Kidney (tissue), 14 donors: ENCODE measurements around the gene RAD18. TPM values are rescaled to one million over a fixed set of nuclear protein-coding genes. Genes with fewer than 3 reads are reported as not detected.

Source experiments
- DNase-seq, 5 donors: peaks; one replicate each; pipeline ENCODE4 v3.0.0-alpha.2; 2013 to 2020
- FAIRE-seq: peaks from 2 replicates; lab custom pipeline; 2012; peaks lifted over from hg19 to GRCh38; lab: Jason Lieb, UNC
- H3K27ac ChIP-seq, 2 donors: one replicate each; pipeline ENCODE4 v1.7.0; 2013; ENCODE audit warnings: low read depth in 2 of 2, low read length in 2 of 2, inconsistent platforms in 1 of 2
- H3K27me3 ChIP-seq: one replicate; pipeline ENCODE4 v1.7.1; 2013; ENCODE audit warnings: low read length, inconsistent platforms; ENCODE audit not compliant: control insufficient read depth, insufficient read depth
- H3K36me3 ChIP-seq, 3 donors: one replicate each; pipeline versions ENCODE4 v1.7.0 to v1.7.1; 2013; ENCODE audit warnings: low read length in 3 of 3, control low read depth in 1 of 3, inconsistent platforms in 1 of 3; ENCODE audit not compliant: insufficient read depth in 3 of 3, control insufficient read depth in 2 of 3
- H3K4me1 ChIP-seq, 3 donors: one replicate each; pipeline versions ENCODE4 v1.7.0 to v1.7.1; 2013; ENCODE audit warnings: low read length in 3 of 3, inconsistent platforms in 1 of 3, low read depth in 1 of 3; ENCODE audit not compliant: control insufficient read depth in 2 of 3, insufficient read depth in 2 of 3
- H3K4me3 ChIP-seq, 3 donors: one replicate each; pipeline versions ENCODE4 v1.7.0 to v1.8.1; 2013; ENCODE audit warnings: low read length in 3 of 3, control low read depth in 1 of 3, inconsistent platforms in 1 of 3
- H3K9ac ChIP-seq, 3 donors: one replicate each; pipeline versions ENCODE4 v1.7.0 to v1.7.1; 2013; ENCODE audit warnings: low read length in 3 of 3, control low read depth in 1 of 3, inconsistent platforms in 1 of 3
- H3K9me3 ChIP-seq, 3 donors: one replicate each; pipeline versions ENCODE4 v1.7.0 to v1.7.1; 2013; ENCODE audit warnings: low read length in 3 of 3, control low read depth in 1 of 3, inconsistent platforms in 1 of 3; ENCODE audit not compliant: control insufficient read depth in 2 of 3, insufficient read depth in 1 of 3
- CTCF ChIP-seq: IDR thresholded peaks from 3 replicates; pipeline ENCODE4 v1.5.1; 2012; ENCODE audit warnings: mild to moderate bottlenecking, moderate library complexity, borderline replicate concordance; ENCODE audit not compliant: insufficient read depth; ENCODE audit errors: extremely low read depth
- intact Hi-C: fragments of 100-400 bp; cut with DNase I; formaldehyde crosslinking; loops from one replicate; pipeline ENCODE4 v1.11.1; 2022
- polyA plus RNA-seq: library from polyadenylated mRNA; stranded (reverse); fragments of 350-450 nt; fragmentation: Illumina TruSeq; extraction: RNeasy Lipid Tissue Mini Kit (QIAGEN cat#74804); gene quantifications from one replicate; pipeline ENCODE4 v1.2.3, GENCODE V29; 2014; ENCODE audit warnings: low read depth, low replicate concordance; ENCODE audit not compliant: insufficient read depth
- total RNA-seq: library from RNA; stranded (reverse); fragmentation: NEBNext Ultra II Directional; extraction: Animal tissue kit (Norgen Biotek cat#: 25700); gene quantifications from one replicate; pipeline ENCODE4 v1.2.1, GENCODE V29; 2021
- donor health status: control.
- donor health status: control.
- donor health status: control.
- donor health status: control.
- donor health status: control.
- donor health status: DM: yes; HTN: yes; CAD: no.
- donor health status: Normal renal cell carcinoma (clear cell type).

RAD18 gene
- total and polyA plus RNA-seq, 2 donors from 2014 or later = 3.1 to 8.0 TPM

GRCh38 chr3:9008550-9009255 is 45.4 kb upstream of the RAD18 start:
- intact Hi-C loops = no loop called here
- Histone ChIP-seq H3K4me3 (no peak overlapping the region), H3K4me1 (no peaks in the 10 kb centered on the region), H3K9me3 (no peaks in the 10 kb centered on the region), H3K36me3 (no peaks in the 10 kb centered on the region), H3K9ac (no peak overlapping the region), H3K27ac (no peak overlapping the region), H3K27me3 (no peaks in the 10 kb centered on the region)
- FAIRE-seq = no peak
- TF ChIP-seq CTCF = no peak
- DNase-seq = no peak

GRCh38 chr3:9007928-9008327 is 44.7 kb upstream of the RAD18 start:
- Histone ChIP-seq H3K4me3 (no peak overlapping the region), H3K36me3 (no peaks in the 10 kb centered on the region), H3K9ac (no peak overlapping the region), H3K9me3 (no peaks in the 10 kb centered on the region), H3K27me3 (no peaks in the 10 kb centered on the region), H3K27ac (no peak overlapping the region), H3K4me1 (no peaks in the 10 kb centered on the region)
- intact Hi-C loops = no loop called here
- FAIRE-seq = no peak
- no peak for TF ChIP-seq CTCF
- no peak for DNase-seq

- H3K4me1 ChIP-seq = no peaks in the 10 kb centered on the region
- DNase-seq (no peak), FAIRE-seq (no peak)
- H3K27ac ChIP-seq = no peak overlapping the region
- H3K9me3 ChIP-seq = no peaks in the 10 kb centered on the region
- intact Hi-C loops = no loop called here
- no peaks in the 10 kb centered on the region for H3K27me3 ChIP-seq
- TF ChIP-seq CTCF = no peak
- H3K36me3 ChIP-seq = no peaks in the 10 kb centered on the region
- no peak overlapping the region for H3K9ac ChIP-seq
- H3K4me3 ChIP-seq = no peak overlapping the region
Measured at GRCh38 chr3:9007213-9007612, 43.9 kb upstream of the RAD18 start.
